ENCODE results near the gene NCOR1. TPM values are rescaled to one million over a fixed set of nuclear protein-coding genes. Genes with fewer than 3 reads are reported as not detected.

Gene NCOR1
- total and polyA plus RNA-seq, 2 of the 8 experiments (the other 6 are each of a cell fraction or from before 2014, with no cell fraction given), result 65.4 to 142 TPM

DNA sequence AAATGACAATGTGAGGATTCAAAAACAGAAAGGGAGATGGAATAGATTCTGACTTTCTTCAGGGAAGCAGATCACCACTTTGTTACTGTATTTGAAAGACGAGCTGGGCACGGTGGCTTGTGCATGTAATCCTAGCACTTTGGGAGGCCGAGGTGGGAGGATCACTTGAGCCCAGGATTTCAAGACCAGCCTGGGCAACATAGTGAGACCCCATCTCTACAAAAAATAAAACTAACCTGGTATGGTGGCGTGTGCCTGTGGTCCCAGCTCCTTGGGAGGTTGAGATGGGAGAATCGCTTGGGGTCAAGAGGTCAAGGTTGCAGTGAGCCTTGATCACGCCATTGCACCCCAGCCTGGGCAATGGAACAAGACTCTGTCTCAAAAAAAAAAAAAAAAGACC lies 35.7 kb upstream of the NCOR1 start:
- no peak overlapping the region for H4K91ac ChIP-seq (replicated peaks; ENCODE audit: insufficient read length, low read length)
- H4K8ac ChIP-seq (ENCODE audit: extremely low read depth, insufficient read depth, low read length), result no peak overlapping the region
- no peak overlapping the region for H4K5ac ChIP-seq (ENCODE audit: insufficient read length, low read depth, low read length)
- no peaks in the 10 kb centered on the region for H4K20me1 ChIP-seq (replicated peaks in 1 of 2; ENCODE audit: control insufficient read depth in 1 of 2, insufficient read depth in 2 of 2, low read length in 2 of 2)
- no peaks in the 10 kb centered on the region for H3K36me3 ChIP-seq (ENCODE audit: control insufficient read depth in 2 of 4, insufficient read depth in 4 of 4, low read length in 3 of 4)
- H2BK20ac ChIP-seq (ENCODE audit: low read length), result no peak overlapping the region
- no peaks in the 10 kb centered on the region for H3K27me3 ChIP-seq (replicated peaks in 1 of 4; ENCODE audit: control insufficient read depth in 3 of 4, extremely low read depth in 1 of 4, insufficient read depth in 3 of 4, low read length in 3 of 4)
- H3K23ac ChIP-seq (ENCODE audit: insufficient read length), result no peak overlapping the region
- no peak overlapping the region for H3K27ac ChIP-seq (ENCODE audit: low read depth, low read length)
- no peak overlapping the region for H3K4ac ChIP-seq (replicated peaks; ENCODE audit: insufficient read length, low read depth, low read length)
- no peak overlapping the region for H2BK15ac ChIP-seq (ENCODE audit: low read length)
- no peak overlapping the region for H3K4me2 ChIP-seq (ENCODE audit: insufficient read depth in 1 of 2, low read depth in 2 of 2, low read length in 2 of 2)
- ChIA-PET CTCF (ENCODE audit: partially characterized antibody) (interaction anchor here (1.1 to 1.3 kb wide), 2 partner anchors 35 to 112 kb away, joined by 3 to 7 read pairs; no protein-coding TSS in a partner anchor), POLR2A (ENCODE audit: partially characterized antibody) (no interaction called here)
- no peak overlapping the region for H2BK12ac ChIP-seq (ENCODE audit: low read depth, low read length)
- no peak overlapping the region for H3K4me3 ChIP-seq (ENCODE audit: extremely low read depth in 1 of 4, insufficient read depth in 2 of 4, low read depth in 3 of 4, low read length in 4 of 4)
- H2BK5ac ChIP-seq (ENCODE audit: low read depth, low read length), result no peak overlapping the region
- TF ChIP-seq, protein P1, sequence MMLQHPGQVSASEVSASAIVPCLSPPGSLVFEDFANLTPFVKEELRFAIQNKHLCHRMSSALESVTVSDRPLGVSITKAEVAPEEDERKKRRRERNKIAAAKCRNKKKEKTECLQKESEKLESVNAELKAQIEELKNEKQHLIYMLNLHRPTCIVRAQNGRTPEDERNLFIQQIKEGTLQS (IDR thresholded peaks at IDR 0.05; ENCODE audit: insufficient read depth, low read depth, low read length), result no peak
- TF ChIP-seq SRF (IDR thresholded peaks at IDR 0.05; ENCODE audit: low read depth, low read length) (no peak), YY1 (IDR thresholded peaks at IDR 0.05; ENCODE audit: low read depth, low read length) (no peak), ASH2L (IDR thresholded peaks at IDR 0.05; ENCODE audit: low read length) (no peak), EP300 (IDR thresholded peaks at IDR 0.05; ENCODE audit: borderline replicate concordance in 1 of 2, low read depth in 2 of 2, low read length in 2 of 2) (no peak), SP4 (IDR thresholded peaks at IDR 0.05; ENCODE audit: low read length) (no peak)
- TF ChIP-seq, protein P2, sequence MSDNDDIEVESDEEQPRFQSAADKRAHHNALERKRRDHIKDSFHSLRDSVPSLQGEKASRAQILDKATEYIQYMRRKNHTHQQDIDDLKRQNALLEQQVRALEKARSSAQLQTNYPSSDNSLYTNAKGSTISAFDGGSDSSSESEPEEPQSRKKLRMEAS (IDR thresholded peaks at IDR 0.05), result no peak
- no peak overlapping the region for H3K18ac ChIP-seq (ENCODE audit: extremely low read depth, low read length)
- no peaks in the 10 kb centered on the region for H3K9me3 ChIP-seq (ENCODE audit: insufficient read depth in 2 of 2, low read depth in 1 of 2, low read length in 1 of 2)
- DNase-seq (ENCODE audit: low read depth in 1 of 2, low spot score in 2 of 2) (no peak), FAIRE-seq (no peak)
- no peak overlapping the region for H2AK5ac ChIP-seq (ENCODE audit: low read depth, low read length)
- no peak overlapping the region for H3K56ac ChIP-seq (replicated peaks; ENCODE audit: insufficient read length, low read depth, low read length)
- WGBS, 2 experiments (ENCODE audit: extremely low coverage in 1 of 2, insufficient coverage in 1 of 2, insufficient read length in 1 of 2, insufficient replicate concordance in 2 of 2, low coverage in 1 of 2, low lambda C conversion rate in 2 of 2, missing lambda C conversion rate in 1 of 2), result 93% methylated on average over 6 of the region's 6 CpGs; no CpG with 5 or more reads in 1 of the 2 experiments
- H2BK120ac ChIP-seq (replicated peaks; ENCODE audit: low read depth, low read length), result no peak overlapping the region
- H3K79me2 ChIP-seq (ENCODE audit: control insufficient read depth in 1 of 2, insufficient read depth in 2 of 2, low read length in 2 of 2), result no peaks in the 10 kb centered on the region
- H3K23me2 ChIP-seq (ENCODE audit: low read depth, low read length), result no peaks in the 10 kb centered on the region
- peaks cover 2 to 8% (median 5%) of the 10 kb centered on the region in 4 experiments; a peak in 4 of 7 replicates for H3K4me1 ChIP-seq (replicated peaks in 1 of 4; ENCODE audit: control insufficient read depth in 3 of 4, insufficient read depth in 4 of 4, low read length in 3 of 4)
- H3K9ac ChIP-seq (replicated peaks in 1 of 4; ENCODE audit: extremely low read depth in 1 of 4, low read depth in 3 of 4, low read length in 3 of 4), result no peak overlapping the region
- H2AFZ ChIP-seq (ENCODE audit: low read length), result no peak overlapping the region
- H3K79me1 ChIP-seq (ENCODE audit: low read depth, low read length), result peaks cover 2% of the 10 kb centered on the region; the same call in 1 of the 2 replicates
- no peak overlapping the region for H3K14ac ChIP-seq (ENCODE audit: insufficient read length)
